ENCODE measurements around the gene HP1BP3. TPM values are rescaled to one million over a fixed set of nuclear protein-coding genes. Genes with fewer than 3 reads are reported as not detected.

The HP1BP3 gene
- total RNA-seq, 1 experiment from 2014 or later: 263 TPM

- Histone ChIP-seq H3K36me3 (ENCODE audit: control insufficient read depth, insufficient read depth, low read length) (no peaks in the 10 kb centered on the region), H3K27ac (ENCODE audit: low read length) (no peak overlapping the region), H3K4me3 (ENCODE audit: low read depth in 2 of 2, low read length in 2 of 2) (no peak overlapping the region), H3K4me1 (ENCODE audit: control insufficient read depth, insufficient read depth, low read length) (peaks cover 10% of the 10 kb centered on the region; the same call in 1 of the 2 replicates), H3K9me3 (ENCODE audit: control insufficient read depth, insufficient read depth, low read depth, low read length) (no peaks in the 10 kb centered on the region), H3K27me3 (ENCODE audit: control insufficient read depth, insufficient read depth, low read length) (no peaks in the 10 kb centered on the region)
- ChIA-PET CTCF (interaction anchor here (0.5 kb wide), 1 partner anchor 19 kb away, joined by 6 read pairs; no protein-coding TSS in a partner anchor), POLR2A (no interaction called here)
- intact Hi-C loops (cut with micrococcal nuclease; ENCODE audit: unreplicated experiment) (no loop called here), in situ Hi-C loops (cut with HindIII; ENCODE audit: low pct_unique_long_range_greater_than_20kb, low sequenced_read_pairs) (no loop called here)
- DNase-seq (ENCODE audit: low read depth, low spot score): no peak
- no TSS peak for BruUV-seq (replicated peaks)
- ATAC-seq: no peak
- TF ChIP-seq CTCF (IDR thresholded peaks at IDR 0.05) (no peak), REST (IDR thresholded peaks at IDR 0.05; ENCODE audit: insufficient read depth in 1 of 2, low read depth in 2 of 2, low read length in 1 of 2) (no peak), SIN3A (IDR thresholded peaks at IDR 0.05; ENCODE audit: borderline replicate concordance, insufficient read depth, low read depth, low read length) (no peak), TCF7L2 (IDR thresholded peaks at IDR 0.05; ENCODE audit: low read depth, low read length) (no peak)
Observed at GRCh38 chr1:20726118-20726911, 60.8 kb downstream of the HP1BP3 start.

GRCh38 chr1:20725189-20726117 is 61.7 kb downstream of the HP1BP3 start:
- in situ Hi-C loops (cut with HindIII; ENCODE audit: low pct_unique_long_range_greater_than_20kb, low sequenced_read_pairs) (no loop called here), intact Hi-C loops (cut with micrococcal nuclease; ENCODE audit: unreplicated experiment) (no loop called here)
- peaks cover 2% of the 10 kb centered on the region; the same call in 1 of the 2 replicates for H3K4me1 ChIP-seq (ENCODE audit: control insufficient read depth, insufficient read depth, low read length)
- no peak for TF ChIP-seq POLR2AphosphoS5 (IDR thresholded peaks at IDR 0.05; ENCODE audit: low read depth, low read length)
- TF ChIP-seq TCF7L2 (IDR thresholded peaks at IDR 0.05; ENCODE audit: low read depth, low read length): no peak
- no peak for TF ChIP-seq REST (IDR thresholded peaks at IDR 0.05; ENCODE audit: insufficient read depth in 1 of 2, low read depth in 2 of 2, low read length in 1 of 2)
- no peak for TF ChIP-seq CTCF (IDR thresholded peaks at IDR 0.05)
- no peak for TF ChIP-seq SIN3A (IDR thresholded peaks at IDR 0.05; ENCODE audit: borderline replicate concordance, insufficient read depth, low read depth, low read length)
- H3K27ac ChIP-seq (ENCODE audit: low read length): no peak overlapping the region
- BruUV-seq (replicated peaks): no TSS peak
- CTCF ChIA-PET: interaction anchor here (0.5 to 1.6 kb wide), 2 partner anchors 18 to 29 kb away, joined by 5 to 6 read pairs; no protein-coding TSS in a partner anchor
- H3K9me3 ChIP-seq (ENCODE audit: control insufficient read depth, insufficient read depth, low read depth, low read length): no peaks in the 10 kb centered on the region
- ATAC-seq (peak; percentile 37), DNase-seq (ENCODE audit: low read depth, low spot score) (no peak)
- no peaks in the 10 kb centered on the region for H3K36me3 ChIP-seq (ENCODE audit: control insufficient read depth, insufficient read depth, low read length)
- no peak overlapping the region for H3K4me3 ChIP-seq (ENCODE audit: low read depth in 2 of 2, low read length in 2 of 2)
- POLR2A ChIA-PET: no interaction called here
- no peaks in the 10 kb centered on the region for H3K27me3 ChIP-seq (ENCODE audit: control insufficient read depth, insufficient read depth, low read length)

Data from Panc1 (cell line).